Fibroblast of lung (primary cell): ENCODE results near the gene HOXA7.

ENCODE experiments used
- EZH2 ChIP-seq: IDR thresholded peaks from 2 replicates; pipeline ENCODE4 v1.5.1; 2012; ENCODE audit warnings: low read length, control low read depth, mild to moderate bottlenecking; ENCODE audit errors: missing control alignments
- TF ChIP-seq, protein P1 (sequence below), 2 donors: IDR thresholded peaks in 1 of 2; conservative IDR thresholded peaks in 1 of 2; 1 replicate in 1 of 2; 2 replicates in 1 of 2; pipeline ENCODE4 v1.5.1; 2011 to 2012; ENCODE audit warnings: low read length in 2 of 2, control low read depth in 1 of 2, inconsistent platforms in 1 of 2, low read depth in 1 of 2, mild to moderate bottlenecking in 1 of 2

DNA sequence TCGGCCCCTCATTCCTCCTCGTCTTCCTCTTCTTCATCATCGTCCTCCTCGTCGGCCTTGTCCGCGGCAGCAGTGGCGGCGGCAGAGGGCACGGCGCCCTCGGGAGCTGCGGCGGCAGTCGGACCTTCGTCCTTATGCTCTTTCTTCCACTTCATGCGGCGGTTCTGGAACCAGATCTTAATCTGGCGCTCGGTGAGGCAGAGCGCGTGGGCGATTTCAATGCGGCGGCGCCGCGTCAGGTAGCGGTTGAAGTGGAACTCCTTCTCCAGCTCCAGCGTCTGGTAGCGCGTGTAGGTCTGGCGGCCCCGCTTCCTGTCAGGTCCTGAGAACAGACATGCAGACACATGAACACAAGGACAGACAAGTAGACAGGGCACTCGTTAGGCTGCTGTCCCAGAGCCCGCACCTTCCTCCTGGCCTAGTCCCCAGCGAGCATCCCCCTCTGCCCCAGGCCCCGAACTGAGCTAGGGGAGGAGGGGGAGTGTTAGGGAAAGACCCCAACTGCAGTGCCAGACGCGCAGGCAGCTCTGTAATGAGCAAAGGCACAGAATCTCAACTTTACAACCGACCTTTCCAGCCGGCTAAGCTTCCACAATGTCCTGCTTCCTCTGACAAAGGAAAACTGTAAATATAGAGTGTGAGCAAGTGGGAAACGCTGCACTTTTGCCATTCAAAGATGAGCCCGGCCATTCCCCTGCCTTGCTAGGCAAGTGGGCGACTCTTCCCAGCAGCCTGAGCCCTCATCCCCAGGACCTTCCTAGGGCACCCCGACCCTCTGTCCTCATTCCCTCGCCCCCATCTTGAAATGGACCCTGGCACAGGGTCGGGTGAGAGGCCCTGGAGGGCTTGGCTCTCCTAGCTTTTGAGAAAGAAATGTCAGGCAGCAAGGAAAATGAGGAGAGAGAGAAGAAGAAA is 1.3 kb downstream of the HOXA7 start:
- TF ChIP-seq, protein P1, sequence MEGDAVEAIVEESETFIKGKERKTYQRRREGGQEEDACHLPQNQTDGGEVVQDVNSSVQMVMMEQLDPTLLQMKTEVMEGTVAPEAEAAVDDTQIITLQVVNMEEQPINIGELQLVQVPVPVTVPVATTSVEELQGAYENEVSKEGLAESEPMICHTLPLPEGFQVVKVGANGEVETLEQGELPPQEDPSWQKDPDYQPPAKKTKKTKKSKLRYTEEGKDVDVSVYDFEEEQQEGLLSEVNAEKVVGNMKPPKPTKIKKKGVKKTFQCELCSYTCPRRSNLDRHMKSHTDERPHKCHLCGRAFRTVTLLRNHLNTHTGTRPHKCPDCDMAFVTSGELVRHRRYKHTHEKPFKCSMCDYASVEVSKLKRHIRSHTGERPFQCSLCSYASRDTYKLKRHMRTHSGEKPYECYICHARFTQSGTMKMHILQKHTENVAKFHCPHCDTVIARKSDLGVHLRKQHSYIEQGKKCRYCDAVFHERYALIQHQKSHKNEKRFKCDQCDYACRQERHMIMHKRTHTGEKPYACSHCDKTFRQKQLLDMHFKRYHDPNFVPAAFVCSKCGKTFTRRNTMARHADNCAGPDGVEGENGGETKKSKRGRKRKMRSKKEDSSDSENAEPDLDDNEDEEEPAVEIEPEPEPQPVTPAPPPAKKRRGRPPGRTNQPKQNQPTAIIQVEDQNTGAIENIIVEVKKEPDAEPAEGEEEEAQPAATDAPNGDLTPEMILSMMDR (conservative IDR thresholded peaks at IDR 0.05 in 1 of 2, IDR thresholded peaks at IDR 0.05 in 1 of 2; ENCODE audit: low read depth in 1 of 2, low read length in 2 of 2), result no peak
- TF ChIP-seq EZH2, result no peak
